ENCODE measurements around the gene GINS1. TPM values are rescaled to one million over a fixed set of nuclear protein-coding genes. Genes with fewer than 3 reads are reported as not detected.

GINS1 gene
- total and polyA plus RNA-seq, 4 donors, result 7.9 to 14.8 (median 12.5) TPM

DNA sequence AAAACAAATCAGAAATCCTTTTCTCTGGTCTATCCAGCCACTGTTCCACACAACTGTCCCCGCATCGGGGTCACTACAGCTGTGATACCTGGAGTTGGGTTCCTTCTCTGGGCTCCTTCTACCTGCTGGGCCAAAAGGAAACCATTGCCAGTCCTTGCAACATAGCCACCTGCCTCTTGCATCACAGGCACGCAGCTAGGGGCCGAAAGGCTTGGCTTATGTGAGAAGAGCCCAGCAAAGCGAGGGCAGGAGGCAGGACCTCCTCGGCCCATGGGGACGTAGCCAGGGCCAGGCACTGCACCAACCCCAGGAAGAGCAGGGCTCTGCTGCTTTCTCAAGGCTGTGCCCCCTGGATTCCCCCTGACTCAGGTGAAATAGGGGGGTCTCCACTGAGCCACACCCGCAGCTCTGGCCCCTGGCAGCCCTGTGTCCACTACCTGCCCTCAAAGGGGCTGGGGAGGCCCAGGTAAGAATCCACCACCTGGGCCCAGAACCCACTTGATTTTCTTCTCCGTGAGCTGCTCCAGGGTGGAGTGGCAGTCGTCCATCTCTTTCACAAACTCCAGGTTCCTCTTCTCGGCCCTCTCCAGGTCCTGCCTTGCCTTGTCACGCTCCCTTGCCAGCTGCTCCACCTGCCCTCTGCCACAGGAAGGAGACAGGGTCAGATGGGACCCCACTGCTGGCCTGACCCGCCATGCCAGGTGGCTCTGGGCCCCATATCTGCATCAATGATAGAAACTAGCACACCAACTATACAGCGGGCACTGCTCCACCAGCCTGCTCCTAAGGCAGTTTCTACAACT is 88.9 kb downstream of the GINS1 start:
- no peak for DNase-seq (ENCODE audit: low read depth in 4 of 6, low spot score in 6 of 6)
- peaks cover 6% of the 10 kb centered on the region for H3K4me1 ChIP-seq (ENCODE audit: control insufficient read depth, insufficient read depth, low read length)
- no peaks in the 10 kb centered on the region for H3K27me3 ChIP-seq (ENCODE audit: control insufficient read depth, insufficient read depth, low read length)
- H3K4me3 ChIP-seq (ENCODE audit: low read depth, low read length), result no peak overlapping the region
- WGBS (ENCODE audit: insufficient coverage), result 96% methylated on average over 12 of the region's 14 CpGs
- H3K36me3 ChIP-seq (ENCODE audit: control insufficient read depth, insufficient read depth, low read length), result peaks cover 84% of the 10 kb centered on the region
- no peaks in the 10 kb centered on the region for H3K9me3 ChIP-seq (ENCODE audit: control insufficient read depth, insufficient read depth, low read length)
- H3K27ac ChIP-seq (ENCODE audit: low read depth, low read length), result no peak overlapping the region

DNA sequence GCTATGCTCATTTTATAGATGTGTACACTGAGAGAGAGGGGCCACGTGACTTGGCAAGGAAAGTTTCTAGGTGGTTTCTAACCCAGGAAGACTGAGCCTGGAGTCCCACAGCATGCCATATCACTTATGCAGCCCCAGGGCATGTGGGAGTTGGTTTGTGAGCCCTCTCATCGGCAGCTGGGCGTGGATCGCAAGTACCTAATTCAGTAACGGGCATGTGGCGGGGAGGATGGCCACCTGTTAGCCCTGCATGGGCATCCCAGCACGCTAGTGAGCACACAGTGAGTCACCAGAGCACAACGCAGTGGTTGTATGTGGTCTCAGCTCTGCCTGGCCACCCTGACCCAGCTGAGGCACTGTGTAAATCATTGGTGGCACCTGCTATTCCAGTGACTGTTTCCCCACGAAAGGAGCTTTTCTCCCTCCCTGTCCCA is 89.5 kb downstream of the GINS1 start:
- H3K4me3 ChIP-seq (ENCODE audit: low read depth, low read length), result no peak overlapping the region
- no peak overlapping the region for H3K27ac ChIP-seq (ENCODE audit: low read depth, low read length)
- H3K9me3 ChIP-seq (ENCODE audit: control insufficient read depth, insufficient read depth, low read length), result no peaks in the 10 kb centered on the region
- peaks cover 84% of the 10 kb centered on the region for H3K36me3 ChIP-seq (ENCODE audit: control insufficient read depth, insufficient read depth, low read length)
- H3K27me3 ChIP-seq (ENCODE audit: control insufficient read depth, insufficient read depth, low read length), result no peaks in the 10 kb centered on the region
- H3K4me1 ChIP-seq (ENCODE audit: control insufficient read depth, insufficient read depth, low read length), result peaks cover 6% of the 10 kb centered on the region
- 80% methylated on average over 7 of the region's 9 CpGs for WGBS (ENCODE audit: insufficient coverage)
- no peak for DNase-seq (ENCODE audit: low read depth in 4 of 6, low spot score in 6 of 6)

DNA sequence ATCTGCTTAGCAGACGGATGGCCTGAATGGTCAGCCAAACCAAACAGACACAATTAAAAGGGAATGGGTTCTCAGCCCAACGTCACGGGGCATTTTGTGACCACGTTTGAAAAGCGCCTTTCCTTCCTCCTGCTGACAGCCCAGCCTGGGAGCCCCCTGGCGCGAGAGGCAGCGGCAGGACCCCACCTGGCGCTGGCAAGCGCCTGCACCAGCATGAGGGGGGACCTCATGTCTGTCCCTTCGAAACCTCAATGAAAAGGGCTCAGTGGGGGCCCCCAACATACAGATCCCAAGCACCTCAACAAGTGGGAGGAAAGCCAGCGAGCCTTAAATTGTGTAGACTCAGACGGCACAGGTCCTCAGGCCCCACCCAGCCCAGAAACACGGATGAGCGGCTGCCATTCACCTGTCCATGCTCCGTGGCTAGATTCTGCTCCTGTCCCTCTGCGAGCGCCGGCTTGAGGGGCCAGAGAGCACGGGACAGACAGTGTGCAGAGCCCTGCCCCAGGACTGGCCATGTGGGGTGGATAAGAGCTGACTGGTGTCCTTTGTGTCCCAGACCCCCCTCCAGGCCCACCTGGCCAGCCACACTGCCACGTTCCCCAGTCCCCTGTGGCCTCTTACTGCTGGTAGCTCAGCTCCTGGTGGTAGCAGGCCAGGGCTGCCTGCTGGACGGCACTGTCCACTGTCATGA is 90.3 kb downstream of the GINS1 start:
- Histone ChIP-seq H3K36me3 (ENCODE audit: control insufficient read depth, insufficient read depth, low read length) (peaks cover 88% of the 10 kb centered on the region), H3K4me3 (ENCODE audit: low read depth, low read length) (no peak overlapping the region), H3K4me1 (ENCODE audit: control insufficient read depth, insufficient read depth, low read length) (peaks cover 6% of the 10 kb centered on the region), H3K9me3 (ENCODE audit: control insufficient read depth, insufficient read depth, low read length) (no peaks in the 10 kb centered on the region), H3K27me3 (ENCODE audit: control insufficient read depth, insufficient read depth, low read length) (no peaks in the 10 kb centered on the region), H3K27ac (ENCODE audit: low read depth, low read length) (no peak overlapping the region)
- no peak for DNase-seq (ENCODE audit: low read depth in 4 of 6, low spot score in 6 of 6)
- 89% methylated on average over 18 of the region's 22 CpGs for WGBS (ENCODE audit: insufficient coverage)

Other genes starting within 250 kb of the GINS1 start
- 10 to 100 TPM; 36.0 to 59.3 TPM for gene ENTPD6, start 212.0 kb upstream of the GINS1 start, total RNA-seq
- gene ENTPD6, start 212.0 kb upstream of the GINS1 start, polyA plus RNA-seq (ENCODE audit: insufficient read length in 2 of 2), result 100 to 1,000 TPM in 1 of 2 donors, 10 to 100 TPM in 1; 86.1 to 114 TPM
- 10 to 100 TPM; 71.4 to 85.3 TPM for gene PYGB, start 159.6 kb upstream of the GINS1 start, total RNA-seq
- 100 to 1,000 TPM; 109 to 122 TPM for gene PYGB, start 159.6 kb upstream of the GINS1 start, polyA plus RNA-seq (ENCODE audit: insufficient read length in 2 of 2)
- gene ABHD12, start 16.8 kb upstream of the GINS1 start, total RNA-seq, result 10 to 100 TPM; 46.1 to 69.4 TPM
- gene ABHD12, start 16.8 kb upstream of the GINS1 start, polyA plus RNA-seq (ENCODE audit: insufficient read length in 2 of 2), result 100 to 1,000 TPM; 104 to 108 TPM
- gene NINL, start 177.9 kb downstream of the GINS1 start, total RNA-seq, result 10 to 100 TPM; 13.1 to 30.1 TPM
- 10 to 100 TPM; 32.2 to 50.6 TPM for gene NINL, start 177.9 kb downstream of the GINS1 start, polyA plus RNA-seq (ENCODE audit: insufficient read length in 2 of 2)
- 1 to 10 TPM; 6.3 to 7.9 TPM for gene NANP, start 216.3 kb downstream of the GINS1 start, total RNA-seq
- gene NANP, start 216.3 kb downstream of the GINS1 start, polyA plus RNA-seq (ENCODE audit: insufficient read length in 2 of 2), result 1 to 10 TPM; 3.8 to 4.5 TPM